ENCODE measurements around the gene SUMO4. TPM values are rescaled to one million over a fixed set of nuclear protein-coding genes. Genes with fewer than 3 reads are reported as not detected.

Gene SUMO4
- polyA plus RNA-seq, 1 of the 3 experiments (the other 2 are of a cell fraction) = not detected

GRCh38 chr6:149403534-149403933 lies 3.5 kb downstream of the SUMO4 start:
- TF ChIP-seq ELF1 (IDR thresholded peaks at IDR 0.05) (no peak), MAX (IDR thresholded peaks at IDR 0.05; ENCODE audit: low read depth) (no peak), NRF1 (IDR thresholded peaks at IDR 0.05; ENCODE audit: low read depth, low read length) (no peak), CTCF (IDR thresholded peaks at IDR 0.05) (no peak), CHD2 (IDR thresholded peaks at IDR 0.05; ENCODE audit: low read length, partially characterized antibody) (no peak), TAF1 (IDR thresholded peaks at IDR 0.05; ENCODE audit: borderline replicate concordance, low read depth, low read length) (no peak), SIN3A (IDR thresholded peaks at IDR 0.05; ENCODE audit: borderline replicate concordance, low read depth, low read length) (no peak), JUND (IDR thresholded peaks at IDR 0.05) (no peak), MXI1 (IDR thresholded peaks at IDR 0.05; ENCODE audit: low read depth, low read length) (no peak), GABPA (IDR thresholded peaks at IDR 0.05; ENCODE audit: low read depth) (no peak), TCF12 (IDR thresholded peaks at IDR 0.05) (no peak), FOXM1 (IDR thresholded peaks at IDR 0.05; ENCODE audit: low read depth) (no peak), RCOR1 (IDR thresholded peaks at IDR 0.05; ENCODE audit: low read length) (no peak), YY1 (IDR thresholded peaks at IDR 0.05; ENCODE audit: low read depth) (no peak)
- Histone ChIP-seq H3K36me3 (replicated peaks in 1 of 2; ENCODE audit: control insufficient read depth in 1 of 2, insufficient read depth in 2 of 2, low read length in 1 of 2) (peaks cover 62 to 90% of the 10 kb centered on the region in 2 experiments), H3K9ac (no peak overlapping the region), H3F3A (replicated peaks; ENCODE audit: insufficient read depth) (peaks cover 14% of the 10 kb centered on the region), H2AFZ (ENCODE audit: low read depth) (no peak overlapping the region), H3K79me2 (ENCODE audit: insufficient read depth) (no peaks in the 10 kb centered on the region), H3K9me2 (no peaks in the 10 kb centered on the region), H3K4me3 (ENCODE audit: low read depth in 2 of 2, low read length in 1 of 2) (no peak overlapping the region), H3K4me1 (ENCODE audit: control insufficient read depth in 1 of 2, insufficient read depth in 2 of 2, low read depth in 1 of 2, low read length in 1 of 2) (no peaks in the 10 kb centered on the region; a peak in 1 of 4 replicates), H3K27me3 (ENCODE audit: insufficient read depth) (no peaks in the 10 kb centered on the region), H3K27ac (ENCODE audit: low read depth in 2 of 2, low read length in 1 of 2) (no peak overlapping the region), H3K9me3 (no peaks in the 10 kb centered on the region), H4K20me1 (ENCODE audit: insufficient read depth) (no peaks in the 10 kb centered on the region), H3K4me2 (no peak overlapping the region)
- CTCF ChIA-PET = interaction anchor here (0.6 kb wide), 1 partner anchor 9 kb away, joined by 4 read pairs; no protein-coding TSS in a partner anchor
- POLR2A ChIA-PET = no interaction called here
- WGBS (ENCODE audit: low lambda C conversion rate) = 100% methylated on average over 3 of the region's 3 CpGs
- DNase-seq = no peak

DNA sequence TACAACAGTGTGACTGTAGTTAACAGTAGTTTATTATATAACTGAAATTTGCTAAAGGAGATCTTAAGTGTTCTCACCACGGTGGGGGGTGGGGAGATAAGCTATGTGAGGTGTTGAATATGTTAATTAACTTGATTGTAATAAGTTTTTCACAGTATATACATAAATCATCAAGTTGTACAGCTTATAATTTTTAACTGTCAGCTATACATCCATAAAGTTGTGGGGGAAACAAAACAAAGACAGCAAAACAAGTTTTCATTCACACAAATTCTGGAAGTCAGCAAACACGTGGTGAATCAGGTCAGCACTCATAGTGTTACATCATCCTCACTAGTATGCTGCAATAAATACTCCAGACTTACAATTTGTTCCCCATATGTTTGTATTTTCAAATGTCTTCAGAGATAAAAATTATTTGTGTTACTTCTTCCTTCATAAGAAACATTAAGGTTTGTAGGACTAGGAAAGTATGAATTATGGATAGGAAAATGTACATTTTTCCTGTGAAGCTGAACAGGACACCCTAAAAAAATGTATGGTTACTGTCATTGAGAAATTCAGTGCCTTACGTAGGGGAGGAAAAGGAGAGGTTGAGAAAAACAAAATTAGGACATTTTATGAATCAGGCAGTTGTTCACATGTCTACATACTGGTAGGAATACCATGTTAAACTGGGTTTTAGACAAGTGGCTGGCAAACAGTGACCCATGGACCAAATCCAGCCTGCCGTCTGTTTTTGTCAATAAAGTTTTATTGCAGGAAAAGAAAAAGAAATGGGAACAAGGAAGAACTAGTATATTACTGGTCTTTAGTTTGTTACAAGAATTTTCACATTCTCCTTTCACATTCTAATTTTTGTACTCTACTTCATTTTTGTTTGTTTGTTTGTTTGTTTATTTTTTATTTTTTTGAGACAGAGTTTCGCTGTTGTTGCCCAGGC lies 6.0 kb downstream of the SUMO4 start:
- H3K4me3 ChIP-seq (ENCODE audit: low read depth in 2 of 2, low read length in 1 of 2) = no peak overlapping the region
- DNase-seq = no peak
- H3K4me2 ChIP-seq = no peak overlapping the region
- H3K36me3 ChIP-seq (replicated peaks in 1 of 2; ENCODE audit: control insufficient read depth in 1 of 2, insufficient read depth in 2 of 2, low read length in 1 of 2) = peaks cover 63 to 87% of the 10 kb centered on the region in 2 experiments
- peaks cover 18% of the 10 kb centered on the region for H3F3A ChIP-seq (replicated peaks; ENCODE audit: insufficient read depth)
- no peak overlapping the region for H3K9ac ChIP-seq
- H2AFZ ChIP-seq (ENCODE audit: low read depth) = no peak overlapping the region
- ChIA-PET CTCF (interaction anchor here (0.8 to 1.0 kb wide), 2 partner anchors 50 to 324 kb away, joined by 3 read pairs; no protein-coding TSS in a partner anchor), POLR2A (no interaction called here)
- H3K4me1 ChIP-seq (ENCODE audit: control insufficient read depth in 1 of 2, insufficient read depth in 2 of 2, low read depth in 1 of 2, low read length in 1 of 2) = no peaks in the 10 kb centered on the region; a peak in 1 of 4 replicates
- H3K27me3 ChIP-seq (ENCODE audit: insufficient read depth) = no peaks in the 10 kb centered on the region
- H3K79me2 ChIP-seq (ENCODE audit: insufficient read depth) = no peaks in the 10 kb centered on the region
- WGBS (ENCODE audit: low lambda C conversion rate) = 93% methylated on average over 5 of the region's 5 CpGs
- H4K20me1 ChIP-seq (ENCODE audit: insufficient read depth) = no peaks in the 10 kb centered on the region
- no peak overlapping the region for H3K27ac ChIP-seq (ENCODE audit: low read depth in 2 of 2, low read length in 1 of 2)
- no peaks in the 10 kb centered on the region for H3K9me3 ChIP-seq
- no peaks in the 10 kb centered on the region for H3K9me2 ChIP-seq
- TF ChIP-seq NRF1 (IDR thresholded peaks at IDR 0.05; ENCODE audit: low read depth, low read length) (no peak), POLR2AphosphoS5 (IDR thresholded peaks at IDR 0.05; ENCODE audit: low read depth, low read length) (no peak), FOXJ3 (CRISPR knock-in tag; IDR thresholded peaks at IDR 0.05) (no peak), RAD21 (IDR thresholded peaks at IDR 0.05; ENCODE audit: low read length) (no peak), CHD2 (IDR thresholded peaks at IDR 0.05; ENCODE audit: low read length, partially characterized antibody) (no peak), TEAD4 (IDR thresholded peaks at IDR 0.05; ENCODE audit: borderline replicate concordance, insufficient read depth) (no peak), EP300 (IDR thresholded peaks at IDR 0.05; ENCODE audit: borderline replicate concordance in 1 of 2, low read depth in 1 of 2, low read length in 1 of 2) (no peak), PBX3 (IDR thresholded peaks at IDR 0.05) (no peak), GABPA (IDR thresholded peaks at IDR 0.05; ENCODE audit: low read depth) (no peak), ELF1 (IDR thresholded peaks at IDR 0.05) (no peak), TAF1 (IDR thresholded peaks at IDR 0.05; ENCODE audit: borderline replicate concordance, low read depth, low read length) (no peak)
- TF ChIP-seq, protein P1, sequence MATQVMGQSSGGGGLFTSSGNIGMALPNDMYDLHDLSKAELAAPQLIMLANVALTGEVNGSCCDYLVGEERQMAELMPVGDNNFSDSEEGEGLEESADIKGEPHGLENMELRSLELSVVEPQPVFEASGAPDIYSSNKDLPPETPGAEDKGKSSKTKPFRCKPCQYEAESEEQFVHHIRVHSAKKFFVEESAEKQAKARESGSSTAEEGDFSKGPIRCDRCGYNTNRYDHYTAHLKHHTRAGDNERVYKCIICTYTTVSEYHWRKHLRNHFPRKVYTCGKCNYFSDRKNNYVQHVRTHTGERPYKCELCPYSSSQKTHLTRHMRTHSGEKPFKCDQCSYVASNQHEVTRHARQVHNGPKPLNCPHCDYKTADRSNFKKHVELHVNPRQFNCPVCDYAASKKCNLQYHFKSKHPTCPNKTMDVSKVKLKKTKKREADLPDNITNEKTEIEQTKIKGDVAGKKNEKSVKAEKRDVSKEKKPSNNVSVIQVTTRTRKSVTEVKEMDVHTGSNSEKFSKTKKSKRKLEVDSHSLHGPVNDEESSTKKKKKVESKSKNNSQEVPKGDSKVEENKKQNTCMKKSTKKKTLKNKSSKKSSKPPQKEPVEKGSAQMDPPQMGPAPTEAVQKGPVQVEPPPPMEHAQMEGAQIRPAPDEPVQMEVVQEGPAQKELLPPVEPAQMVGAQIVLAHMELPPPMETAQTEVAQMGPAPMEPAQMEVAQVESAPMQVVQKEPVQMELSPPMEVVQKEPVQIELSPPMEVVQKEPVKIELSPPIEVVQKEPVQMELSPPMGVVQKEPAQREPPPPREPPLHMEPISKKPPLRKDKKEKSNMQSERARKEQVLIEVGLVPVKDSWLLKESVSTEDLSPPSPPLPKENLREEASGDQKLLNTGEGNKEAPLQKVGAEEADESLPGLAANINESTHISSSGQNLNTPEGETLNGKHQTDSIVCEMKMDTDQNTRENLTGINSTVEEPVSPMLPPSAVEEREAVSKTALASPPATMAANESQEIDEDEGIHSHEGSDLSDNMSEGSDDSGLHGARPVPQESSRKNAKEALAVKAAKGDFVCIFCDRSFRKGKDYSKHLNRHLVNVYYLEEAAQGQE (IDR thresholded peaks at IDR 0.05; ENCODE audit: low read depth, low read length) = no peak
